Prostate gland (tissue), 2 donors: ENCODE data around the gene CIT. TPM values are rescaled to one million over a fixed set of nuclear protein-coding genes. Genes with fewer than 3 reads are reported as not detected.

ENCODE experiments used
- DNase-seq: peaks from one replicate; pipeline ENCODE4 v3.0.0-alpha.2; 2019; ENCODE audit warnings: low spot score
- H3K27ac ChIP-seq, 2 donors: fragments of 200-600 bp; sonication (generic); 2 replicates each; pipeline ENCODE4 v1.5.1; 2017 to 2019
- H3K27me3 ChIP-seq: fragments of 200-600 bp; sonication (generic); replicated peaks from 2 replicates; pipeline ENCODE4 v1.5.1; 2019; ENCODE audit not compliant: insufficient read depth
- H3K36me3 ChIP-seq, 2 donors: fragments of 200-600 bp; sonication (generic); 1 replicate in 1 of 2; 2 replicates in 1 of 2; pipeline versions ENCODE4 v1.5.1 to v1.8.1; 2017 to 2019
- H3K4me1 ChIP-seq: fragments of 200-600 bp; sonication (generic); replicated peaks from 2 replicates; pipeline ENCODE4 v1.5.1; 2019
- H3K4me3 ChIP-seq, 2 donors: fragments of 200-600 bp; sonication (generic); 2 replicates each; pipeline ENCODE4 v1.5.1; 2017 to 2019
- H3K9me3 ChIP-seq: fragments of 200-600 bp; sonication (generic); 2 replicates; pipeline ENCODE4 v1.5.1; 2017
- POLR2A ChIP-seq: fragments of 450-650 bp; IDR thresholded peaks from one replicate; pipeline ENCODE4 v1.6.1; 2016; ENCODE audit warnings: antibody characterized with exemption, mild to moderate bottlenecking
- POLR2AphosphoS5 ChIP-seq: sonication (generic); formaldehyde crosslinking; IDR thresholded peaks from one replicate; pipeline ENCODE4 v1.6.1; 2017; ENCODE audit warnings: antibody characterized with exemption
- WGBS: methylation state at CpG from one replicate; pipeline ENCODE4 v1.1.5; 2018; 5-methylcytosine and 5-hydroxymethylcytosine counted together
- intact Hi-C: fragments of 100-400 bp; cut with DNase I; formaldehyde crosslinking; loops from one replicate; pipeline ENCODE4 v1.14.2; 2022
- total RNA-seq, 2 donors: library from RNA; depleted of rRNA; stranded (reverse); fragments of >200 nt; gene quantifications; one replicate each; pipeline ENCODE4 v1.1.0, GENCODE V29; 2016
- TF ChIP-seq, protein P1 (sequence below), 4 experiments: fragments of 200-600 bp in 2 of 4; fragments of 450-650 bp in 2 of 4; sonication (generic) in 2 of 4; IDR thresholded peaks; 1 replicate in 3 of 4; 2 replicates in 1 of 4; pipeline ENCODE4 v1.5.1; 2016 to 2019; ENCODE audit warnings: antibody characterized with exemption in 4 of 4, mild to moderate bottlenecking in 2 of 4, moderate library complexity in 2 of 4

The CIT gene
- total RNA-seq, 2 donors from 2014 or later, result 2.6 to 13.1 TPM

DNA sequence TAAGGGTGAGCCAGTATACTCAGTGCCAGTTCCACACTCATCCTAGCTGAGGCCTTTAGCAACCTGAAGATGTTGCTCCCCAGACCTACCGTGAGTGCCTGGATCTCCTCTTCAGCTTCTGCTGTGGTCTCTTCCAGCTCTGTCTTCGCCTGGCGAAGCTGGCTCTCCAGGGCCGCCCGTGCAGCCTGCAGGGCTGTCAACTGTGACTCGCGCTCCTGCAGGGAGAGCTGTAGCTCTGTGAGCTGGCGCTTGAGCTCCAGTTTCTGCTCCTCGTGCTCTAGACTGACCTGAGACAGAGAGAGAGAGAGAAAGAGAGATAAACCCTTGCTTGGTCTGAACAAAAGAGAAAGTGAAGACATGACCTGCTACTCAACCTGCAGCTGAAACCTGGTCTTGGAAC lies 125.2 kb downstream of the CIT start:
- DNase-seq, result no peak
- Histone ChIP-seq H3K27me3 (no peaks in the 10 kb centered on the region), H3K27ac (no peak overlapping the region), H3K4me1 (no peaks in the 10 kb centered on the region), H3K36me3 (no peaks in the 10 kb centered on the region), H3K4me3 (no peak overlapping the region), H3K9me3 (no peaks in the 10 kb centered on the region)
- intact Hi-C loops, result no loop called here
- TF ChIP-seq POLR2AphosphoS5 (no peak), POLR2A (no peak)
- TF ChIP-seq, protein P1, sequence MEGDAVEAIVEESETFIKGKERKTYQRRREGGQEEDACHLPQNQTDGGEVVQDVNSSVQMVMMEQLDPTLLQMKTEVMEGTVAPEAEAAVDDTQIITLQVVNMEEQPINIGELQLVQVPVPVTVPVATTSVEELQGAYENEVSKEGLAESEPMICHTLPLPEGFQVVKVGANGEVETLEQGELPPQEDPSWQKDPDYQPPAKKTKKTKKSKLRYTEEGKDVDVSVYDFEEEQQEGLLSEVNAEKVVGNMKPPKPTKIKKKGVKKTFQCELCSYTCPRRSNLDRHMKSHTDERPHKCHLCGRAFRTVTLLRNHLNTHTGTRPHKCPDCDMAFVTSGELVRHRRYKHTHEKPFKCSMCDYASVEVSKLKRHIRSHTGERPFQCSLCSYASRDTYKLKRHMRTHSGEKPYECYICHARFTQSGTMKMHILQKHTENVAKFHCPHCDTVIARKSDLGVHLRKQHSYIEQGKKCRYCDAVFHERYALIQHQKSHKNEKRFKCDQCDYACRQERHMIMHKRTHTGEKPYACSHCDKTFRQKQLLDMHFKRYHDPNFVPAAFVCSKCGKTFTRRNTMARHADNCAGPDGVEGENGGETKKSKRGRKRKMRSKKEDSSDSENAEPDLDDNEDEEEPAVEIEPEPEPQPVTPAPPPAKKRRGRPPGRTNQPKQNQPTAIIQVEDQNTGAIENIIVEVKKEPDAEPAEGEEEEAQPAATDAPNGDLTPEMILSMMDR (IDR thresholded peaks at IDR 0.05), result no peak
- 93% methylated on average over 9 of the region's 9 CpGs for WGBS

GRCh38 chr12:119749666-119750065 lies 127.5 kb downstream of the CIT start:
- intact Hi-C loops, result no loop called here
- Histone ChIP-seq H3K9me3 (no peaks in the 10 kb centered on the region), H3K36me3 (no peaks in the 10 kb centered on the region), H3K27me3 (no peaks in the 10 kb centered on the region), H3K27ac (no peak overlapping the region), H3K4me3 (no peak overlapping the region), H3K4me1 (no peaks in the 10 kb centered on the region)
- DNase-seq, result no peak
- TF ChIP-seq POLR2AphosphoS5, result no peak
- no peak for TF ChIP-seq POLR2A
- TF ChIP-seq, protein P1 (IDR thresholded peaks at IDR 0.05), result no peak
- 62% methylated on average over 4 of the region's 4 CpGs for WGBS

GRCh38 chr12:119748497-119748896 lies 128.6 kb downstream of the CIT start:
- H3K4me3 ChIP-seq, result no peak overlapping the region
- no peaks in the 10 kb centered on the region for H3K36me3 ChIP-seq
- intact Hi-C loops, result no loop called here
- no peak for TF ChIP-seq POLR2A
- TF ChIP-seq, protein P1 (IDR thresholded peaks at IDR 0.05), result no peak
- TF ChIP-seq POLR2AphosphoS5, result no peak
- H3K9me3 ChIP-seq, result no peaks in the 10 kb centered on the region
- WGBS, result 96% methylated on average over 8 of the region's 8 CpGs
- H3K4me1 ChIP-seq, result no peaks in the 10 kb centered on the region
- no peak for DNase-seq
- no peak overlapping the region for H3K27ac ChIP-seq
- H3K27me3 ChIP-seq, result no peaks in the 10 kb centered on the region

DNA sequence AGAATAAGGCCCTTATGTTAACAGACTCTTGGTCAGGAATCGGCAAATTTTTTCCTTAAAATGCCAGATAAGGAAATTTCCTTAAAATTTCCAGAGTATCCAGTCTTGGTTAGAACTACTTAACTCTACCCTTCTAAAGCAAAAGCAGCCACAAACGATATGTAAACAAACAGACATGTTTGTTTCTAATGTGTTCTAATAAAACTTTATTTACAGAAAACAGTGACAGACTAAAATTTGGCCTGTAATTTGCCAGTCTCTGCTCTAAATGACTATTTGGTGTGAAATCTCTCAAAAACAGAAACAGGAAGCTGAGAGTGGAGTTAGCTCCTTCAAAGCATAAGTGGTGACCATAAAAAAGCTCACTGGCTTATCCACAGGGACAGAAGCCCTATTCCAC lies 131.0 kb downstream of the CIT start:
- no peak for DNase-seq
- TF ChIP-seq POLR2A (no peak), POLR2AphosphoS5 (no peak)
- TF ChIP-seq, protein P1 (IDR thresholded peaks at IDR 0.05), result no peak
- intact Hi-C loops, result no loop called here
- H3K4me3 ChIP-seq, result no peak overlapping the region
- no peaks in the 10 kb centered on the region for H3K36me3 ChIP-seq
- H3K27me3 ChIP-seq, result no peaks in the 10 kb centered on the region
- no peaks in the 10 kb centered on the region for H3K4me1 ChIP-seq
- H3K27ac ChIP-seq, result no peak overlapping the region
- H3K9me3 ChIP-seq, result no peaks in the 10 kb centered on the region
- 97% methylated on average over 2 of the region's 2 CpGs for WGBS

GRCh38 chr12:119744900-119745606 lies 132.1 kb downstream of the CIT start:
- no peaks in the 10 kb centered on the region for H3K9me3 ChIP-seq
- H3K4me3 ChIP-seq, result no peak overlapping the region
- H3K27me3 ChIP-seq, result no peaks in the 10 kb centered on the region
- no peak for TF ChIP-seq POLR2A
- TF ChIP-seq, protein P1 (IDR thresholded peaks at IDR 0.05), result no peak
- no peak for TF ChIP-seq POLR2AphosphoS5
- H3K4me1 ChIP-seq, result no peaks in the 10 kb centered on the region
- 96% methylated on average over 1 of the region's 1 CpG for WGBS
- H3K27ac ChIP-seq, result no peak overlapping the region
- DNase-seq, result no peak
- intact Hi-C loops, result no loop called here
- H3K36me3 ChIP-seq, result no peaks in the 10 kb centered on the region
